SU-DHL-6 (cell line): ENCODE data around the gene ZMYND11.

Experiments used
- H2AFZ ChIP-seq: fragments of 200-600 bp; sonication (generic); 2 replicates; pipeline ENCODE4 v1.6.1; 2014; ENCODE audit warnings: low read depth, mild to moderate bottlenecking, moderate library complexity, mixed read lengths, antibody characterized with exemption, low read length; ENCODE audit not compliant: severe bottlenecking
- H3F3A ChIP-seq: fragments of 200-600 bp; shearing (Covaris generic); 2 replicates; pipeline ENCODE4 v1.6.0; 2016; ENCODE audit warnings: antibody characterized with exemption, mild to moderate bottlenecking; ENCODE audit not compliant: insufficient read depth
- H3K27ac ChIP-seq: fragments of 200-600 bp; sonication (generic); 2 replicates; pipeline ENCODE4 v1.5.1; 2016; ENCODE audit warnings: low read depth, mild to moderate bottlenecking, low read length, moderate library complexity, mixed read lengths
- H3K27me3 ChIP-seq: fragments of 200-600 bp; sonication (generic), shearing (Covaris generic); 2 replicates; pipeline ENCODE4 v1.6.0; 2014; ENCODE audit warnings: mild to moderate bottlenecking, low read length
- H3K36me3 ChIP-seq: fragments of 200-600 bp; sonication (generic); 2 replicates; pipeline ENCODE4 v1.6.1; 2014; ENCODE audit warnings: mild to moderate bottlenecking, low read length, mixed read lengths
- H3K4me2 ChIP-seq: fragments of 300-600, 200-600 bp; shearing (Covaris generic), sonication (generic); 2 replicates; pipeline ENCODE4 v1.6.0; 2014; ENCODE audit warnings: low read length, low read depth, mild to moderate bottlenecking; ENCODE audit not compliant: poor library complexity, severe bottlenecking
- H3K4me3 ChIP-seq: fragments of 200-600 bp; sonication (generic); 2 replicates; pipeline ENCODE4 v1.5.1; 2014; ENCODE audit warnings: antibody characterized with exemption, low read length, mild to moderate bottlenecking, mixed read lengths; ENCODE audit not compliant: insufficient read depth, poor library complexity, severe bottlenecking
- H3K79me2 ChIP-seq: fragments of 200-600 bp; sonication (generic); 2 replicates; pipeline ENCODE4 v1.6.1; 2014; ENCODE audit warnings: mild to moderate bottlenecking, low read length, moderate library complexity; ENCODE audit not compliant: insufficient read depth
- H3K9ac ChIP-seq: fragments of 200-600 bp; sonication (generic); 2 replicates; pipeline ENCODE4 v1.7.0; 2014; ENCODE audit warnings: mild to moderate bottlenecking, low read length
- H3K9me2 ChIP-seq: fragments of 200-600 bp; sonication (generic); replicated peaks from 2 replicates; pipeline ENCODE4 v1.6.1; 2014; ENCODE audit warnings: low read length; ENCODE audit not compliant: insufficient read depth
- H3K9me3 ChIP-seq: fragments of 200-600 bp; sonication (generic); 2 replicates; pipeline ENCODE4 v1.6.1; 2014; ENCODE audit warnings: low read length, mixed read lengths; ENCODE audit not compliant: insufficient read depth
- H4K20me1 ChIP-seq: fragments of 200-600 bp; sonication (generic); 2 replicates; pipeline ENCODE4 v1.6.1; 2014; ENCODE audit warnings: low read depth, mild to moderate bottlenecking, antibody characterized with exemption, low read length, moderate library complexity, mixed read lengths
- CTCF ChIP-seq: fragments of 200-600 bp; sonication (generic); IDR thresholded peaks from one replicate; pipeline ENCODE4 v1.5.1; 2017; ENCODE audit warnings: antibody characterized with exemption, mild to moderate bottlenecking, low read length, moderate library complexity; ENCODE audit not compliant: insufficient read depth, poor library complexity, severe bottlenecking
- EZH2phosphoT487 ChIP-seq: fragments of 200-600 bp; sonication (generic), shearing (Covaris generic); conservative IDR thresholded peaks from 2 replicates; pipeline ENCODE4 v1.6.1; 2018; ENCODE audit warnings: mild to moderate bottlenecking, antibody characterized with exemption, low read length, moderate library complexity, mixed read lengths

ZMYND11 gene

GRCh38 chr10:135132-135600, at the start of gene ZMYND11:
TSS of gene ZMYND11 (plus strand) at chr10:135455. CDS start at chr10:180013, 44,558 bp downstream.
- no peak within 1 kb of the TSS for H2AFZ ChIP-seq
- no peak within 1 kb of the TSS for H3K4me3 ChIP-seq
- no peaks in the 10 kb centered on the region for H3K9me2 ChIP-seq
- H4K20me1 ChIP-seq = no peaks in the 10 kb centered on the region
- H3K9ac ChIP-seq = no peak within 1 kb of the TSS
- no peaks in the 10 kb centered on the region for H3K36me3 ChIP-seq
- peak within 1 kb of the TSS; percentile 25 for H3K4me2 ChIP-seq
- no peaks in the 10 kb centered on the region for H3K9me3 ChIP-seq
- no peak for TF ChIP-seq CTCF
- TF ChIP-seq EZH2phosphoT487 = no peak
- H3K79me2 ChIP-seq = no peaks in the 10 kb centered on the region
- H3K27me3 ChIP-seq = no peaks in the 10 kb centered on the region
- no peak within 1 kb of the TSS for H3K27ac ChIP-seq
- H3F3A ChIP-seq = no peaks in the 10 kb centered on the region

- Histone ChIP-seq H3K36me3 (no peaks in the 10 kb centered on the region), H3F3A (no peaks in the 10 kb centered on the region), H3K27ac (no peak overlapping the region), H3K79me2 (no peaks in the 10 kb centered on the region), H4K20me1 (no peaks in the 10 kb centered on the region), H2AFZ (no peak overlapping the region), H3K4me2 (no peak overlapping the region), H3K9me2 (no peaks in the 10 kb centered on the region), H3K9ac (no peak overlapping the region), H3K27me3 (no peaks in the 10 kb centered on the region), H3K9me3 (no peaks in the 10 kb centered on the region), H3K4me3 (no peak overlapping the region)
- TF ChIP-seq CTCF (no peak), EZH2phosphoT487 (no peak)
Measured at GRCh38 chr10:86031-86430, 49.2 kb upstream of the ZMYND11 start.

GRCh38 chr10:87177-88080, 47.8 kb upstream of the ZMYND11 start:
- no peak for TF ChIP-seq EZH2phosphoT487
- TF ChIP-seq CTCF = no peak
- no peak overlapping the region for H3K27ac ChIP-seq
- no peaks in the 10 kb centered on the region for H3F3A ChIP-seq
- no peaks in the 10 kb centered on the region for H4K20me1 ChIP-seq
- H3K4me2 ChIP-seq = no peak overlapping the region
- no peak overlapping the region for H2AFZ ChIP-seq
- no peaks in the 10 kb centered on the region for H3K27me3 ChIP-seq
- H3K36me3 ChIP-seq = no peaks in the 10 kb centered on the region
- H3K79me2 ChIP-seq = no peaks in the 10 kb centered on the region
- no peaks in the 10 kb centered on the region for H3K9me2 ChIP-seq
- H3K9me3 ChIP-seq = no peaks in the 10 kb centered on the region
- no peak overlapping the region for H3K9ac ChIP-seq
- H3K4me3 ChIP-seq = no peak overlapping the region
